K562 (cell line): ENCODE data around the gene ADAMTS2. TPM values are rescaled to one million over a fixed set of nuclear protein-coding genes. Genes with fewer than 3 reads are reported as not detected.

Experiments used
- ATAC-seq: fragments of 200-7000 bp; cut with Tn5 transposase; 3 replicates; pipeline ENCODE4 v1.9.1; 2020; ENCODE audit warnings: moderate library complexity
- BruUV-seq: library from RNA; stranded (reverse); fragments of 400-500 nt; replicated peaks from 2 replicates; lab custom pipeline; 2021; lab: Mats Ljungman, UMichigan
- CTCF ChIA-PET: fragments of 300-600 bp; formaldehyde crosslinking; extraction: SDS; loops from one replicate; lab custom pipeline; 2021; ENCODE audit warnings: low intra/inter-chr PET ratio; lab: Yijun Ruan, JAX
- POLR2A ChIA-PET: fragments of 300-600, 350-650 bp; sonication (Branson Sonifier 250); formaldehyde crosslinking; extraction: SDS; loops from one replicate; lab custom pipeline; 2021; ENCODE audit warnings: antibody characterized with exemption, inconsistent platforms; lab: Yijun Ruan, JAX
- DNase-seq, 4 experiments: peaks; one replicate each; pipeline versions ENCODE4 v3.0.0 to v3.0.0-alpha.2; 2011 to 2018; ENCODE audit warnings: low spot score in 3 of 4, mixed read lengths in 3 of 4; ENCODE audit errors: extremely low read depth in 1 of 4
- FAIRE-seq: peaks from 2 replicates; lab custom pipeline; 2011; peaks lifted over from hg19 to GRCh38; lab: Jason Lieb, UNC
- H2AFZ ChIP-seq: 2 replicates; pipeline ENCODE4 v1.6.0; 2011; ENCODE audit warnings: low read depth, low read length, control low read depth, inconsistent platforms
- H3K27ac ChIP-seq: fragments of 200-600 bp; 3 replicates; pipeline ENCODE4 v1.8.0; 2011; ENCODE audit warnings: low read depth, mild to moderate bottlenecking, control low read depth, inconsistent platforms, low read length, moderate library complexity, mixed read lengths; ENCODE audit errors: extremely low read depth
- H3K27me3 ChIP-seq, 2 experiments: fragments of 300-600 bp in 1 of 2; 2 replicates in 1 of 2; 3 replicates in 1 of 2; pipeline versions ENCODE4 v1.6.0 to v1.8.0; 2011; ENCODE audit warnings: inconsistent platforms in 2 of 2, low read length in 2 of 2, mild to moderate bottlenecking in 1 of 2, mixed read lengths in 1 of 2, moderate library complexity in 1 of 2; ENCODE audit not compliant: control insufficient read depth in 2 of 2, insufficient read depth in 2 of 2
- H3K36me3 ChIP-seq: fragments of 300-600 bp; 3 replicates; pipeline ENCODE4 v1.8.0; 2011; ENCODE audit warnings: mild to moderate bottlenecking, low read length, inconsistent platforms; ENCODE audit not compliant: control insufficient read depth, insufficient read depth
- H3K4me1 ChIP-seq, 2 experiments: fragments of 200-600 bp in 1 of 2; replicated peaks in 1 of 2; 2 replicates in 1 of 2; 3 replicates in 1 of 2; pipeline versions ENCODE4 v1.5.1 to v1.8.0; 2011; ENCODE audit warnings: inconsistent platforms in 2 of 2, low read length in 2 of 2, mild to moderate bottlenecking in 1 of 2, mixed read lengths in 1 of 2, moderate library complexity in 1 of 2; ENCODE audit not compliant: control insufficient read depth in 2 of 2, insufficient read depth in 2 of 2
- H3K4me2 ChIP-seq: 2 replicates; pipeline ENCODE4 v1.6.1; 2011; ENCODE audit warnings: low read length, control low read depth, inconsistent platforms, mixed read lengths; ENCODE audit not compliant: insufficient read depth
- H3K4me3 ChIP-seq: fragments of 200-600 bp; sonication (generic), shearing (Covaris generic); 2 replicates; pipeline ENCODE4 v1.5.1; 2016; ENCODE audit warnings: control low read depth, inconsistent platforms
- H3K79me2 ChIP-seq: fragments of 200-600 bp; 3 replicates; pipeline ENCODE4 v1.8.0; 2011; ENCODE audit warnings: low read length, inconsistent platforms; ENCODE audit not compliant: control insufficient read depth, insufficient read depth
- H3K9ac ChIP-seq, 2 experiments: 2 replicates each; pipeline versions ENCODE4 v1.6.0 to v1.6.1; 2011; ENCODE audit warnings: low read depth in 2 of 2, low read length in 2 of 2, control low read depth in 1 of 2, inconsistent platforms in 1 of 2, mild to moderate bottlenecking in 1 of 2, mixed read lengths in 1 of 2; ENCODE audit not compliant: insufficient read depth in 1 of 2
- H3K9me1 ChIP-seq: one replicate; pipeline ENCODE4 v1.6.0; 2011; ENCODE audit warnings: inconsistent platforms, mild to moderate bottlenecking, low read length, moderate library complexity; ENCODE audit not compliant: control insufficient read depth, insufficient read depth
- H3K9me3 ChIP-seq: replicated peaks from 2 replicates; pipeline ENCODE4 v1.5.1; 2011; ENCODE audit warnings: low read depth, low read length, inconsistent platforms; ENCODE audit not compliant: control insufficient read depth, insufficient read depth
- H4K20me1 ChIP-seq: replicated peaks from 2 replicates; pipeline ENCODE4 v1.6.1; 2011; ENCODE audit warnings: low read length, inconsistent platforms, mixed read lengths; ENCODE audit not compliant: control insufficient read depth, insufficient read depth
- ADNP ChIP-seq: fragments of 200-800 bp; sonication (Bioruptor generic); IDR thresholded peaks from 2 replicates; pipeline ENCODE4 v1.6.1; 2016; ENCODE audit warnings: missing genetic modification characterization, missing compliant biosample characterization
- CREB3 ChIP-seq: fragments of 450-650 bp; conservative IDR thresholded peaks from 2 replicates; pipeline ENCODE4 v1.6.1; 2016; ENCODE audit warnings: missing genetic modification characterization, low read depth, mild to moderate bottlenecking, missing compliant biosample characterization, moderate library complexity
- ELK3 ChIP-seq: fragments of 450-650 bp; formaldehyde crosslinking; IDR thresholded peaks from 2 replicates; pipeline ENCODE4 v1.4.0; 2020; ENCODE audit warnings: mild to moderate bottlenecking
- HDAC3 ChIP-seq: fragments of 450-650 bp; IDR thresholded peaks from 2 replicates; pipeline ENCODE4 v1.6.1; 2018; ENCODE audit warnings: borderline replicate concordance, mild to moderate bottlenecking, moderate library complexity; ENCODE audit not compliant: partially characterized antibody
- KDM4B ChIP-seq, 2 experiments: fragments of 450-650 bp in 1 of 2; sonication (generic) in 1 of 2; IDR thresholded peaks; 2 replicates each; pipeline ENCODE4 v1.6.1; 2016 to 2017; ENCODE audit warnings: borderline replicate concordance in 2 of 2, antibody characterized with exemption in 1 of 2, low read depth in 1 of 2, mild to moderate bottlenecking in 1 of 2
- MEF2D ChIP-seq: conservative IDR thresholded peaks from 2 replicates; pipeline ENCODE4 v1.6.1; 2016; ENCODE audit warnings: low read depth, missing genetic modification characterization, missing compliant biosample characterization
- MLX ChIP-seq, 2 experiments: fragments of 450-650 bp in 1 of 2; sonication (generic) in 1 of 2; formaldehyde crosslinking; conservative IDR thresholded peaks; 2 replicates each; pipeline versions ENCODE4 v1.4.0 to v1.8.1; 2020 to 2022; ENCODE audit warnings: mild to moderate bottlenecking in 1 of 2, missing genetic modification reagents in 1 of 2
- PRDM10 ChIP-seq: fragments of 450-650 bp; IDR thresholded peaks from 2 replicates; pipeline ENCODE4 v1.6.1; 2018; ENCODE audit not compliant: partially characterized antibody
- SMAD3 ChIP-seq: fragments of 450-650 bp; formaldehyde crosslinking; conservative IDR thresholded peaks from 2 replicates; pipeline ENCODE4 v1.4.0; 2020; ENCODE audit warnings: mild to moderate bottlenecking
- ZNF592 ChIP-seq: fragments of 450-650 bp; IDR thresholded peaks from 2 replicates; pipeline ENCODE4 v1.6.1; 2017; ENCODE audit warnings: antibody characterized with exemption, mild to moderate bottlenecking
- ZSCAN29 ChIP-seq: fragments of 450-650 bp; IDR thresholded peaks from 2 replicates; pipeline ENCODE4 v1.6.1; 2017
- WGBS: fragments of 100-300 bp; shearing (Covaris generic); methylation state at CpG from one replicate; pipeline ENCODE4 v1.1.6; 2016; ENCODE audit warnings: low coverage, mixed read lengths; ENCODE audit not compliant: insufficient coverage; ENCODE audit errors: missing lambda C conversion rate; 5-methylcytosine and 5-hydroxymethylcytosine counted together
- in situ Hi-C: fragments of 300-500 bp; cut with MboI; formaldehyde crosslinking; loops from 4 replicates; pipeline ENCODE4 v1.15.0; 2018; ENCODE audit warnings: inconsistent platforms, mixed read lengths
- intact Hi-C: fragments of 100-400 bp; cut with micrococcal nuclease; formaldehyde crosslinking; loops from 2 replicates; pipeline ENCODE4 v1.14.2; 2022
- polyA plus RNA-seq, 8 experiments: library from polyadenylated mRNA; depleted of rRNA in 4 of 8; stranded (reverse) in 5 of 8; unstranded in 3 of 8; fragments of >200 nt; fragmentation: Nextera tagmentation in 2 of 8; fragmentation: Illumina TruSeq in 1 of 8; extraction: Ambion mirVana in 2 of 8; extraction: Trizol in 1 of 8; gene quantifications; 2 replicates each; pipeline versions ENCODE4 v1.2.1 to v1.2.3, GENCODE V29; 2011 to 2014; ENCODE audit warnings: inconsistent platforms in 1 of 8, missing spikeins in 1 of 8
- total RNA-seq, 7 experiments: library from RNA; depleted of rRNA in 6 of 7; stranded (reverse); fragments of >200 nt in 6 of 7; fragmentation: Illumina TruSeq in 2 of 7; extraction: Trizol in 2 of 7; gene quantifications; 2 replicates each; pipeline versions ENCODE4 v1.2.1 to v1.2.3, GENCODE V29; 2011 to 2021; ENCODE audit warnings: low replicate concordance in 1 of 7

Gene ADAMTS2
- total and polyA plus RNA-seq, 9 of the 15 experiments (the other 6 are each of a cell fraction or from before 2014, with no cell fraction given): not detected

GRCh38 chr5:179207470-179207869 lies 137.8 kb downstream of the ADAMTS2 start:
- in situ Hi-C loops: no loop called here
- 0% methylated on average over 18 of the region's 20 CpGs for WGBS
- TF ChIP-seq ZSCAN29 (no peak), ZNF592 (no peak), ELK3 (CRISPR knock-in tag) (no peak), SMAD3 (CRISPR knock-in tag) (no peak), MLX (CRISPR knock-in tag; conservative IDR thresholded peaks at IDR 0.05) (no peak), MEF2D (no peak), HDAC3 (no peak), CREB3 (tag) (no peak), KDM4B (IDR thresholded peaks at IDR 0.05; ENCODE audit: borderline replicate concordance in 2 of 2, low read depth in 1 of 2) (no peak), ADNP (tag) (no peak), PRDM10 (no peak)

More at GRCh38 chr5:179207470-179207869, 137.8 kb downstream of the ADAMTS2 start:
- no peaks in the 10 kb centered on the region; the same call in 1 of the 2 replicates for H4K20me1 ChIP-seq
- no peak overlapping the region for H2AFZ ChIP-seq
- no peak overlapping the region for H3K9ac ChIP-seq
- ChIA-PET POLR2A (interaction anchor here (0.8 kb wide), 1 partner anchor 213 kb away, joined by 3 read pairs; no protein-coding TSS in a partner anchor), CTCF (no interaction called here)
- no peak overlapping the region for H3K27ac ChIP-seq
- no peak overlapping the region for H3K4me2 ChIP-seq
- no peaks in the 10 kb centered on the region for H3K36me3 ChIP-seq
- no peak for ATAC-seq
- H3K79me2 ChIP-seq: no peaks in the 10 kb centered on the region
- peaks cover 14 to 68% of the 10 kb centered on the region in 2 experiments; a peak in 4 of 5 replicates for H3K27me3 ChIP-seq
- intact Hi-C loops: no loop called here
- FAIRE-seq: no peak
- no TSS peak for BruUV-seq
- DNase-seq: no peak
- no peaks in the 10 kb centered on the region for H3K9me1 ChIP-seq
- H3K4me3 ChIP-seq: no peak overlapping the region
- H3K4me1 ChIP-seq: peaks cover 0 to 4% of the 10 kb centered on the region in 2 experiments; a peak in 2 of 5 replicates
- H3K9me3 ChIP-seq: no peaks in the 10 kb centered on the region
